Measurements from ENCODE around the gene CEP131. TPM values are rescaled to one million over a fixed set of nuclear protein-coding genes. Genes with fewer than 3 reads are reported as not detected.
A peak's percentile ranks its signal among the peaks of the same experiment; 100 is the strongest.

The CEP131 gene
- total RNA-seq, 1 donor from 2014 or later = 26.2 TPM

DNA sequence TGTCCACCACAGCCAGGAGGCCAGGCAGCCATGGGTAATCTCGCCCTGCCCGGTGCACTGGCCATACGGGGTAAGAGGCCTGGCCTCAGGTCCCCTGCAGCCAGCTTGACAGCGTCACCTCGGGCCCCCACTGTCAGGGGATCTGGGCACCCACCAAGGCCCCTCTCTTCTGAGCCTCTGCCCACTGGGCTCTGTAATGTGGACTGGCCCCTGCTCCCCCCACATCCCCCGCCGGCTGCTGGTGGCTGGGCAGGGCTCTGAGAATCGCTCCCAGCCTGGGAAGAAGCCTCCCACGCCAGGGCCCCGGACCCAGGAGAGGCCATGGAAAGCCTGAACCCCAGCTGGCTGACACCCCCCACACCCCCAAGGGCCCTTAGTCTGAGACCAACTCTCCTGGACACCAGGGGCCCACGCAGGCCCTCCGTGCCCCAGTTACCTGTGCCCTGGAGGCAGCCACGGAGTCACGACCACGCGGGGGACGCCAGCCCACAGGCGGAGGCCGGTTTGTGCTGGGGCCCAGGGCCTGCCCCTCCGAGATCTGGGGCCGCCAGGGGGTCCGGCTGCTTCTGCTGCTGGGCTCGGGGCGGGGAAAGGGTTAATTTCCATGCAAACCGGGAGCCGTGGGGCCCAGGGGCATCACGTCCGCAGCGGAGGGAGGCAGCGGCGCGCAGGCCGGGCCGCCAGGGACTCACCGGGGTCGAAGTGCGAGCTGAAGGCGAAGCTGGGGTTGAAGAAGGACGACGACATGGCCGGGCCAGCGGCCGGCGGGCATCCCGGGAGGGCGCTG is 57.3 kb downstream of the CEP131 start, which contains the start of gene PVALEF:
PVALEF (plus strand) TSS at position 262 of the 787 bp plus-strand sequence. CDS start 15,720 bp downstream, outside the sequence.
- Histone ChIP-seq H3K4me3 (ENCODE audit: low read depth, low read length) (peak within 1 kb of the TSS; percentile 17), H3K36me3 (ENCODE audit: control insufficient read depth, insufficient read depth, low read length) (no peaks in the 10 kb centered on the region), H3K27me3 (ENCODE audit: control insufficient read depth, insufficient read depth, low read length) (peaks cover 46% of the 10 kb centered on the region)
- TF ChIP-seq, protein P1, sequence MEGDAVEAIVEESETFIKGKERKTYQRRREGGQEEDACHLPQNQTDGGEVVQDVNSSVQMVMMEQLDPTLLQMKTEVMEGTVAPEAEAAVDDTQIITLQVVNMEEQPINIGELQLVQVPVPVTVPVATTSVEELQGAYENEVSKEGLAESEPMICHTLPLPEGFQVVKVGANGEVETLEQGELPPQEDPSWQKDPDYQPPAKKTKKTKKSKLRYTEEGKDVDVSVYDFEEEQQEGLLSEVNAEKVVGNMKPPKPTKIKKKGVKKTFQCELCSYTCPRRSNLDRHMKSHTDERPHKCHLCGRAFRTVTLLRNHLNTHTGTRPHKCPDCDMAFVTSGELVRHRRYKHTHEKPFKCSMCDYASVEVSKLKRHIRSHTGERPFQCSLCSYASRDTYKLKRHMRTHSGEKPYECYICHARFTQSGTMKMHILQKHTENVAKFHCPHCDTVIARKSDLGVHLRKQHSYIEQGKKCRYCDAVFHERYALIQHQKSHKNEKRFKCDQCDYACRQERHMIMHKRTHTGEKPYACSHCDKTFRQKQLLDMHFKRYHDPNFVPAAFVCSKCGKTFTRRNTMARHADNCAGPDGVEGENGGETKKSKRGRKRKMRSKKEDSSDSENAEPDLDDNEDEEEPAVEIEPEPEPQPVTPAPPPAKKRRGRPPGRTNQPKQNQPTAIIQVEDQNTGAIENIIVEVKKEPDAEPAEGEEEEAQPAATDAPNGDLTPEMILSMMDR (IDR thresholded peaks at IDR 0.05; ENCODE audit: insufficient read depth, low read length, poor library complexity, severe bottlenecking) = no peak
- no peak for DNase-seq (ENCODE audit: low read depth)

DNA sequence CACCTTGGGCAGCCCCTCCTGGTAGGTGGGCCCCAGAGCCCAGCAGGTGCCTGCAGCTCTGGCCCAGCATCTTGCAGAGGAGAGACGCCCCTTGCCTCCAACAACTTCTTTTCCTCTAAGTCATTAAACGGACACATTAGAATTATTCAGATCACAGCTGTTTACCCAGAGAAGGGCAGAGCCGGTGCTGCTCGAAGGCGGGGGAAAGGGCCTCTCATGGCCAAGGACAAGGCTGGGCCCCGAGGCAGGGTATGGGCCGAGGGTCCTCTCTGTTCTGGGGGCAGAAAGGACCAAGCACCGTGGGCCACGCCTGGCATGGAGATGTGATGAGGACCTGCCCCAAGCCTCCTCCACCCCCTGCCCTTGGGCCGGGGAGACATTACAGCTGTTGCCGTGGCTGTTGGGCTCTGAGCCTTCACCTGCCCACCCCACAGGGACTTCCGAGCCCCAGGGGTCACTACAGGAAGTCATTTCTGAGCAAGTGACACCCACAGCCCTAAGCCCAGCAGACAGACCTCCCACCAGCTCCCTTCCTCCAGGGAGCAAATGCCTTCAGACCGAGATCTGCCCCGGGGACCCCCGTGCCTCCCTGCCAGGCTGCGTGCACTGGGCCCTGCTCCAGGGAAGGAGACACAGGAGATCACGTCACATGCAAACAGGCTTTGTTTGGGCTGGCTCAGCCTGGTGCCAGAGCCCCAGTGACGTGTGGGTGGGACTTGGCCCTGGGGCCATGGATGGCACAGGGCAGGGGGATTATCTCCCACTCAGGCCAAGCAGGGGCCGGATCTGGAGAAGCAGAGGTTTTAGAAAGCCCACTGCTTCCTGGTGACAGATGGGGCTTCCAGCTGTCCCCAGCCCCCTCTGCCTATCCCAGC is 58.2 kb downstream of the CEP131 start:
- Histone ChIP-seq H3K36me3 (ENCODE audit: control insufficient read depth, insufficient read depth, low read length) (no peaks in the 10 kb centered on the region), H3K4me3 (ENCODE audit: low read depth, low read length) (no peak overlapping the region), H3K27me3 (ENCODE audit: control insufficient read depth, insufficient read depth, low read length) (peaks cover 54% of the 10 kb centered on the region)
- TF ChIP-seq, protein P1 (IDR thresholded peaks at IDR 0.05; ENCODE audit: insufficient read depth, low read length, poor library complexity, severe bottlenecking) = no peak
- DNase-seq (ENCODE audit: low read depth) = no peak

DNA sequence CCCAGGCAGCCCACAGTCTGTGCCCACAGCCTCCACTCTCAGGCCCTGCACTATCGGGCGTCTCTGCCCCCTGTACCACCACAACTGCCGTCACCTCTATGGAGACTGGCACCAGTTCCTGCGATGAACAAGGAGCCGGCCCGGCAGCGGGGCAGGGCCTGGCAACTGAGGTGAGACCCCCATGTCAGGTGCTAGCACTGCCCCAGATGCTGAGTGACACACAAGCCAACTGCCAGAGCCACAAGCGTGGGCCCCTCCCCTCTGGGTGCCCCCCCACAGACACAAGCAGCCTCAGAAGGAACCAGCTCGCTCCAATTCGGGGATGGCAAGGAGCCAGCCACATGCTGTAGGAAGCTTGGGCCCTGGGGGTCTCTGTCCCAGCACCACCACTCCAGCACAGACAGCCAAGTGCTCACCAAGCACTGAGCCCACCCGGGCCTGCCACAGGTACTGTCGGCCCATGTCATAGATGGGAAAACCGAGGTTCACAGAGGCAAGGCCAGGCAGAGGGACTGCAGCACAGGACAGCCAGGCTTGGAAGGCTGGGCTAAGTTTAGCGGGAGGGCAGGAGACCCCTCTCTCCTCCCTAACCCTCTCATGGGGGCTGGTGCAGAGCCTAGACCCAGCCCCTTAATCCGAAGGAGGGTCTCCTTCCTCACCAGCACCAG is 58.9 kb downstream of the CEP131 start:
- TF ChIP-seq, protein P1 (IDR thresholded peaks at IDR 0.05; ENCODE audit: insufficient read depth, low read length, poor library complexity, severe bottlenecking) = no peak
- H3K4me3 ChIP-seq (ENCODE audit: low read depth, low read length) = no peak overlapping the region
- peaks cover 58% of the 10 kb centered on the region for H3K27me3 ChIP-seq (ENCODE audit: control insufficient read depth, insufficient read depth, low read length)
- H3K36me3 ChIP-seq (ENCODE audit: control insufficient read depth, insufficient read depth, low read length) = no peaks in the 10 kb centered on the region
- DNase-seq (ENCODE audit: low read depth) = no peak

DNA sequence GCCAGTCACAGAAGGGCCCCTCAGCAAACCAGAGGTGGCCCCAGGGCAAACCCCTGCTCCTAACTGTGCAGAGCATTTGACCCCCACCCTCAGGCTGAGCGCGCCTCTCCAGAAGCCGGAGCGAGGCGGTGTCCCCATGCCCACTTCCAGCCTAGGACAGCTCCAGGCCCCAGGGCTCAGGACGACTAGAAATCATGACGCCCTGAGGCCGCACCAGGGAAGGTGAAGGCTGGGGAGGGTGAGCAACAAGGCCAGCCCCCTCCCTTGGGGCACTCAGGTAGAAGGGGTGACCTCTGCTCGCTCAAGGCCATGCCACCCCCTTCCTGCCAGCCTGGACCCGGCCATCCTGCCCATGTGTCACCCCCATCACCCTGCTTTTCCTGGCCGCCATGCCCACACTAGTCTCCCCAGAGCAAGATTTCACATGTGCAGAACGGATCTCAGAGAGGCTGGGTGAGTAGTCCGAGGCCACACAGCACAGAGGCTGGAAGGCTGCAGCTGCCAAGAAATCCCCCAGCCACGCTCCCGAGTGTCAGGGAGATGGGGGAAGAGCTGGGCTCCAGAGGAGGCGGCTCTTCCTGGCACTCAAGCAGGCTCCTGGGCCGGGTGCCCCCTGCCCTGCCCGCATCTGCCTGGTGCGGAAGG is 59.6 kb downstream of the CEP131 start:
- DNase-seq (ENCODE audit: low read depth) = no peak
- TF ChIP-seq, protein P1 (IDR thresholded peaks at IDR 0.05; ENCODE audit: insufficient read depth, low read length, poor library complexity, severe bottlenecking) = no peak
- Histone ChIP-seq H3K27me3 (ENCODE audit: control insufficient read depth, insufficient read depth, low read length) (peaks cover 64% of the 10 kb centered on the region), H3K36me3 (ENCODE audit: control insufficient read depth, insufficient read depth, low read length) (no peaks in the 10 kb centered on the region), H3K4me3 (ENCODE audit: low read depth, low read length) (no peak overlapping the region)

DNA sequence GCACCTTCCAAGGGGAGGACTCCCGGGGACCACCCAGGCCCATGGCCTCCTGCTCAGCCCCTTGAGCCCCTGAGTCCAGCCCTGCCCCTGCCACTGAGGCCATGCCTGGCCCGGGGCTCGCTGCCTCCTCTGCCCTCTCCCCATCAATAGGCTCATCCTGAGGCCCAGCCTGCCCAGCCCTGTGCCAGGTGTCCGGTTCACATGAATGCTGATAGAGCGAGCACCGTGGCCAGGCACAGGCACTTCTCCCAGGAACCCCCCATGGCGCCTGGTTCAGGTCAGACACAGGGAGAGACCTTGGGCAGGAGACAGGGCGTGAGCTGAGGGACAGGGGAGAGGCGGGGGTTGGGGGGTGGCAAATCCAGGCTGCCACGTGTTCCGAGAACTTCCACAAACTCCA is 60.3 kb downstream of the CEP131 start:
- Histone ChIP-seq H3K36me3 (ENCODE audit: control insufficient read depth, insufficient read depth, low read length) (no peaks in the 10 kb centered on the region), H3K27me3 (ENCODE audit: control insufficient read depth, insufficient read depth, low read length) (peaks cover 65% of the 10 kb centered on the region), H3K4me3 (ENCODE audit: low read depth, low read length) (no peak overlapping the region)
- TF ChIP-seq, protein P1 (IDR thresholded peaks at IDR 0.05; ENCODE audit: insufficient read depth, low read length, poor library complexity, severe bottlenecking) = no peak
- no peak for DNase-seq (ENCODE audit: low read depth)
